GM20431 (cell line): ENCODE data around the gene IGF2BP2.
"Not testable (repeated sequence)": the region's sequence is repeated elsewhere in the genome, so short reads cannot be mapped to it uniquely, and the experiment has no call there.

ENCODE experiments used
- in situ Hi-C: fragments of 300-500 bp; cut with MseI, MboI; formaldehyde crosslinking; loops from one replicate; pipeline ENCODE4 v1.15.0; 2020; ENCODE audit warnings: low sequenced_read_pairs; ENCODE audit not compliant: unreplicated experiment

IGF2BP2 gene

DNA sequence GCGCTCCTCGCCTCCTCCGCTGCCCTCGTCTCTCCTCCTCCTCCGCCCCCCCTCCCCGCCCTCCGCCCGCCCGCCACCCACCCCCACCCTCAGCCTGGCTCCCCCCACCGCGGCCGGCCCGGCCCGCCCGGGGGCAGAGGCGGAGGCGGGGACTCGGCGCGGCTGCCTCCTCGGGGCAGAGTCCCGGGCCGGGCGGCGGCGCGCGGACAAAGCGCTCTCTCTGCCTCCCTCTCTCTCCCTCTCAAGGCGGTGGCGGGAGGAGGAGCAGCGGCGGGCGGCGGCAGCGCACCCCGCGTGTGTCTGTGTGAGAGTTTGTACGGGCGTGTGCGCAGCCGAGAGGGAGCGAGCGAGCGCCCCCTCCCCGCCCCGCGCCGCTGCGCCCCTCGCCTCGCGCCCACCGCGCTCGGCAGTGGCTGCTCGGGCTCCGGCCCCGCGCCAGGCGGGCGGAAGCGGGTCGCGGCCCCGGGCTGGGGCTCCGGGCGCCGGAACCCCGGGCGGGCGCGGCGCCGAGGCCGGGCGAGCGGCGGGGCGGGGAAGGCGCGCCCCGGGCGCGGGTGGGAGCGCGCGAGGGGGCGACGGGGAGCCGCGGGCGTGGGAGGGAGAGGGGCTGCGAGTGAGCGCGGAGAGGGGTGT is at the start of gene IGF2BP2:
Gene IGF2BP2, minus strand, starts transcription at position 37 of the 633 bp plus-strand sequence. CDS start 82 bp downstream, outside the sequence.
- in situ Hi-C loops: no loop called here

DNA sequence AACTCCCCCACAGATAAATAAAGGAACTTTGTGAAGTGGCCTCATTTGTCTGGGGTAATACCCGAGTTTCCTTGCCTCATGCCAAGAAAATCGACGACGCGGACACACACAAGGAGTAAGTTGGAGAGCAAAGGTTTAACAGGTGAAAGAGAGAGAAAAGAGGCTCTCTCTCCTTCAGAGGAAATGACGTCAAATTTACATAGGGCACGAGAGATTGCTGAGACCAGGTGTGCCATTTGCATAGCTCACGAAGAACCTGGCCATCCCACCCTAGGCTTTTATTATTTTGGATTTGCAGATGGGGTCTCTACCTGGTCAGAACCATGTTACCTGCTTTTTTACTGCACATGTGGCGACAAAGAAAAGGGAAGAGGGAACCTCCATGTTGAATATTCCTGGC is 49.3 kb upstream of the IGF2BP2 start:
- in situ Hi-C loops: no loop called here

DNA sequence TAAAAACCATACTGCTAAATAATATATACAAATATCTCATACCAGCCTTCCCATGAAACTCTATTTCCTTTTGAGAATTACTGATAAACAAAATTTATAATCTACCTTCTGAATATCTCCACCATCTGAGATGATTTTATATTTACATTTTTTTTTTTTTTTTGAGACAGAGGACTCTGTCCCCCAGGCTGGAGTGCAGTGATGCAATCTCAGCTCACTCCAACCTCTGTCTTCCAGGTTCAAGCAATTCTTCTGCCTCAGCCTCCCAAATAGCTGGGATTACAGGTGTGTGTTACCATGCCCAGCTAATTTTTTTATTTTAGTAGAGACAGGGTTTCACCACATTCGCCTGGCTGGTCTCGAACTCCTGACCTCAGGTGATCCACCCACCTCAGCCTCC is 42.8 kb upstream of the IGF2BP2 start:
- in situ Hi-C loops: no loop called here

DNA sequence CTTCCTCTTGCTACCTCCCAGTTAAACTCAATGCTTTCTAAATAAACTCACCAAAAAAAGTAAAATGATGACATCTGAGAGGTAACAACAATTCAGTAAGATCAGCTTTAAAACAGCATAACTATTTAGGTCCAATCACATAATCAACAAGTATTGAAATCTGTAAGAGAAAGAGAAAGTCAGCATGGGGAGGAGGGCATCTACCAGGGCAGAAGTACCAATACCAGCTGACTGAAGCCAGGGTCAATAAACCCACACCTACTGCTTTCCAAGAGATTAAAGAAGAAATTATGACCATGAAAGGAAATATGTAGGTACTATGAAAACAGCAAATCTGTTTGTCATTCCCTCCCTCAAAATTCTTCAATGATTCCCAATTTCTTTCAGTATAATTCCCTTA is 42.2 kb upstream of the IGF2BP2 start:
- in situ Hi-C loops: no loop called here

DNA sequence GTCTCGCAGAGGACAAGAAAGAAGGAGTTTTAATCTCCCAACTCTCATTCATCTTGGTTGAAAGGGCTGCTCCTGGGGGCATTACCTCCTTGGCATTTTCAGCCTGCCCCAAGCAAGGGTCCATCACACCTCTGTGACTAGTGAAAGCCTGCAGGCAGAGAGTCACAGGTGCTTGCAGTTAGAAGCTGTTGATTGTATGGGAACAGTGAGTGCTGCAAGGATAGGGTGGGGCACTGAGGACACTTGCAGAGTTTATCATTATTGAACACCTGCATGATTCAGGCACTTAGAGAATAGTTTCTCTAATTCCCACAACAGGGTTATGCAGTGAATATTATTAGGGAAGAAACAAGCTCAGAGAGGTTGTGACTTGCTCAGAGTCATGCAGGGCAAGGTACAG is 41.7 kb upstream of the IGF2BP2 start:
- in situ Hi-C loops: no loop called here

DNA sequence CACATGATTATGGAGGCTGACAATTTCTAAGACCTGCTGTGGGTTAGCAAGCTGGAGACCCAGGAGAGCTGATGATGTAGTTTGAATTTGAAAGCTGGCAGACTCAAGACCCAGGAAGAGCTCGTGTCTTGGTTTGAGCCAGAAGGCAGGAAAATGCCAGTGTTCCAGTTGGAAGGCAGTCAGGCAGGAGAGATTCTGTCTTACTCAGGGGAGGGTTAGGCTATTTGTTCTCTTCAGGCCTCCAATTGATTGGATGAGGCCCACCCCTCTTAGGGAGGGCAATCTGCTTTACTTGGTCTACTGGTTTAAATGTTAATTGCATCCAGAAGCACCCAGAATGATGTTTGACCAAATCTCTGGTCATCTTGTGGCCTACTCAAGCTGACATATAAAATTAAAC is 40.4 kb upstream of the IGF2BP2 start:
- in situ Hi-C loops: no loop called here

DNA sequence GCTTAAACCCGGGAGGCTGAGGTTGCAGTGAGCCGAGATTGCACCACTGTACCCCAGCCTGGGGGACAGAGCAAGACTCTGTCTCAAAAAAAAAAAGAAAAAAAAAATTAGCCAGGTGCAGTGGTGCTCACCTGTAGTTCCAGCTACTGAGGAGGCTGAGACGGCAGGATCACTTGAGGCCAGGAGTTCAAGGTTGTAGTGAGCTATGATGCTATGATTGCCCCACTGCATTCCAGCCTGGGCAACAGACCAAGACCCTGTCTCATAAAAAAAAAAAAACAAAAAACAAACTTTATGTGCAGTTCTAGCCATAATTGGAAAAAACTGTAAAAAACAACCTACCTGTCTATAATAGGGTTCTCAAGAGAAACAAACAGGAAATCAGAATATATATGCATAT is 39.9 kb upstream of the IGF2BP2 start:
- in situ Hi-C loops: no loop called here

DNA sequence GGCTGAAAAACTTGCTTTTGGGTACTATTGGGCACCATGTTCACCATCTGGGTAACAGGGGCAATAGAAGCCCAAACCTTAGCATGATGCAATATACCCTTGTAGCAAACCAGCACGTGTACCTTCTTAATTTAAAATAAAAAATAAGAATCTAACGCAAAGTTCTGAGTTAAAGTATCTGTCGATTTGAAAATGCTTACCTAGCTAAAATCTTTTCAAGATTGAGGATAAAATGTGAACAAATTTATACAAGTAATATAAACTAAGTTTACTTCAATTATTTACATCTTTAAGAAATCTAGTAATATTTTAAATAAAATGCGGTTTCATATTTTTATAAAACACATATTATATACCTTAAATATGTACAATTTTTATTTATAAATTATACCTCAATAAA is 38.1 kb upstream of the IGF2BP2 start:
- in situ Hi-C loops: no loop called here

DNA sequence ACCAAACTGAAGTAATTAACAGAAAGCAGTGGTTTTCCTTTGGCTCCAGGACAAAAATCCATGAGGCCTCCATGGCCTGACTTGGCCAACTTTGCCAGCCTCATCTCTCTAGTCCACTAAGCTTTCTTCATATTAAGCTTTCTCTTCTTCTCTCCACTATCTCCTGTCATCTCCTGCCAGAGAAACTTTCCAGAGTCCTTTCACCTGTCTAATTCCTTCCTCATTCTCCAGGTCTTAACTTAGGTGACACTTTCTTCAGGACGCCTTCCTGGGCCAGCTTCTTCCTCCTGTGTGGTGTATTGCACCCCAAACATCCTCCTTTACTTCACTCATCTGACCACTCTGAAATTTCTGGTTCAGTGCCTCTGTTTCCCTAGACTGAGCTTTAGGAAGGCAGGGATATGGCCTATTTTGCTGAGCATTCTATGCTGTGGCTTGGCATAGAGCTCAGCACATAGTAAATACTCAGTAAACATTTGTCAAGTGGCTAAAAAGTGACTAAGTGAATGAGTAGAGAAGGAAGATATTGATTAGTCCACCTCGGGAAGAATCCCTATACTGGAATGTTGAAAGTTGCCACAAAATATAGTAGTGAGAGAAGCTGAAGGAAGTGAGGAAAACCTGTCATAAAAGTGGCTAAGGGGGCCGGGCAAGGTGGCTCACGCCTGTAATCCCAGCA is 34.6 kb upstream of the IGF2BP2 start:
- in situ Hi-C loops: no loop called here

DNA sequence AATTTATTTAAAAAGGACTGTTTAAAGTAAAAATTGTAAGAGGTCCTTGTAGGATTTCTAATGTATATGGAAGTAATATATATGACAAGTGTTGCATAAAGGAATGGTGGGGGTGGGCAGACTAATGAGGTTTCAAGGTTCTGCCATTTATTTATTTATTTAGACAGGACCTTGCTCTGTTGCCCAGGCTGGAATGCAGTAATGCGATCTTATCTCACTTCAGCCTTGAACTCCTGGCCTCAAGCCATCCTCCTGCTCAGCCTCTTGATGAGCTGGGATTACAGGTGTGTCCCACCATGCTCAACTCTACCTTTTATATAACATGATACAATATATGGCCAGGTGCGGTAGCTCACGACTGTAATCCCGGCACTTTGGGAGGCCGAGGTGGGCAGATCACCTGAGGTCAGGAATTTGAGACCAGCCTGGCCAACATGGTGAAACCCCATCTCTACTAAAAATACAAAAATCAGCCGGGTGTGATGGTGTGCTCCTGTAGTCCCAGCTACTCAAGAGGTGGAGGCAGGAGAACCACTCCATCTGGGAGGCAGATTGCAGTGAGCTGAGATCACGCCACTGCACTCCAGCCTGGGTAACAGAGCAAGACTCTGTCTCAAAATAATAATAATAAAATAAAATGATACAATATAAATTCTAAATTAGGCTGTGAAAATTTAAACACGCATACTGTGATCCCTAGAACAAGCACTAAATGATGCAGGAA is 33.8 kb upstream of the IGF2BP2 start:
- in situ Hi-C loops: no loop called here

DNA sequence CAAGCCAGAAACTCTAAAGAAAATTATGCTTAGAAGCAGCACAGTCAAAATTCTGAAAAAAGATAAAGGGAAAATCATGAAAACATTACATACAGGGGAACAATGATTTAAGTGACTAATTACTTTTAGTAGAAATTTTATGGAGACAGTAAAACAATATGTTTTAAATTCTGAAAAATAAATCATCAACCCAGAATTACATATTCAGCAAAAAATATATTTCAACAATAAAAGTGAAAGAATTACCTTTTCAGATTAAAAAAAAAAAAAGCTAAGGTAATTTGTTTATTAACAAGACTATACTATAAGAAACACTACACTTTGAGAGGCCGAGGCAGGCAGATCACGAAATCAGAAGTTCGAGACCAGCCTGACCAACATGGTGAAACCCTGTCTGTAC is 32.4 kb upstream of the IGF2BP2 start:
- in situ Hi-C loops: no loop called here

DNA sequence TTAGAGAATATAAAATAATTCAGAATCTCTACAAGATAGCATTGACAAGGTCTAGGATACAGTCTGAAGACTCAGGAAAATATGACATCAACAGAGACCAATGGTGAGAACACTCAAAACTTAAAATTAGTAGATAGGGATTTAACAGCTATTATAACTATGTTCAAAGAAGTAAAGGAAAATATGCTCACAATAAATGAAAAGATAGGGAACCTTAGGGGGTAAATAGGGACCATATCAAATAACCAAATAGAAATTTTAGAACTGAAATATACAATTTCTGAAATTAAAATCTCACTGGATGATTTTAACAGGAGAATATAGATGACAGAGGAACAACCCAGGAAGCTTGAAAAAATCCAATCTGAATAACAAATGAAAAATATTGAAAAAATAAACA is 31.8 kb upstream of the IGF2BP2 start:
- in situ Hi-C loops: no loop called here

DNA sequence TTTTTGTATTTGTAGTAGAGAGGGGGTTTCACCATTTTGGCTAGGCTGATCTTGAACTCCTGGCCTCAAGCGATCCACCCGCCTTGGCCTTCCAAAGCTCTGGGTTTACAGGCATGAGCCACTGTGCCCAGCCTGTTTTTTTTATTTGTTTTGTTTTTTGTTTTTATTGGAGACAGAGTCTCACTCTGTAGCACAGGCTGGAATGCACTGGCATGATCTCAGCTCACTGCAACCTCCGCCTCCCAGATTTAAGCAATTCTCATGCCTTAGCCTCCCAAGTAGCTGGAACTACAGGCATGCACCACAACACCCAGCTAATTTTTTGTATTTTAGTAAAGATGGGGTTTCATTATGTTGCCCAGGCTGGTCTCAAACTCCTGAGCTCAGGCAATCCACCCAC is 28.9 kb upstream of the IGF2BP2 start:
- in situ Hi-C loops: not testable (repeated sequence)

DNA sequence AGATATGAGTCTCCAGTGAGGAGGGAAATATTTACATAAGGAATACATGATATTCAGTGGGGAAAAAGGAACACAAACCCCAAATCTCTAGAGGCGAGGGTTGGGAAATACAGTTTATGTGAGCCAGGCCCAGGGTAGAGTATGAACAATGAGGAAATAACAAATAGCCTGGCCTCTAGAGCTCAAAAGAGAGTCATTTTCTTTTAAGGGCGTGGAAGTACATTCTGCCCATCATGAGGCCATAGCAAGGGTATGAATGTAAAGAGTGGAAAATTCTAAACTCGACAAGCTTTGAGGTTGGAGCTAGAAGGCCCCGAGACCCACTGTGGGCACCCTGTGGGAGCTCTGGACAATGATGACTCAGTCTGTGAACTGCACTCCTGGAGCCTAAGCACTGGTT is 27.8 kb upstream of the IGF2BP2 start:
- in situ Hi-C loops: no loop called here

DNA sequence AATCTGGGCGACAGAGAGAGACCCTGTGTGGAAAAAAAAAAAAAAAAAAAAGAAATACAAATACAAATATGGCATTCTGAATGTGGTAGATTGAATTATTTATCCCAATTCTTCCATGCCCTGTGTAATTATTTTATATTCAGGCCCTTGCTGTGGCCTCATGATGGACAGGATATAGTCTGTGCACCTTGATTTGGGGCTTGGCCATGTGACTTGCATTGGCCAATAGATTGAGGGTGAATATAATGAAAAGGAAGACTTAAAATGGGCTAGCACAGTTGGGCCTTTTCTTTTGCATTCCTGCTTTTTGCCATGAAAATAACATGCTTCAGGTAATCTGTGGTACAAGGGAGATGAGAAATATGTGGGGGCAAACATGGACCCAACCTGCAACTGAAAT is 27.1 kb upstream of the IGF2BP2 start:
- in situ Hi-C loops: no loop called here

DNA sequence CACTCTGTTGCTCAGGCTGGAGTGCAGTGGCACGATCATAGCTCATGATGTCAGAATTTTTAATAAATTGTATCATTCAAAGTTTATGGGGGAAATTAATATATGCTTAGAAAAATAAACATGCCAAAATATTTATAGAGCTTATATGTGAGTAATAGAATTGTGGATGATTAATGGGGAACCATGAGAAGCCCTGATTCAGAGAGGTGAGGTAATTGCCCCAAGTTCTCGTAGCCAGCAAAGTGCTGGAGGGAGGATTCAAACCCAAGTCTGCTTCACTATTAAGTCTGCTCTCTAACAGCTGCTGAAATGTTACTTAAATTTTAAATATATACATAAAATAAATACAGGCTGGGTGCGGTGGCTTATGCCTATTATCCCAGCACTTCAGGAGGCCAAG is 26.2 kb upstream of the IGF2BP2 start:
- in situ Hi-C loops: no loop called here

DNA sequence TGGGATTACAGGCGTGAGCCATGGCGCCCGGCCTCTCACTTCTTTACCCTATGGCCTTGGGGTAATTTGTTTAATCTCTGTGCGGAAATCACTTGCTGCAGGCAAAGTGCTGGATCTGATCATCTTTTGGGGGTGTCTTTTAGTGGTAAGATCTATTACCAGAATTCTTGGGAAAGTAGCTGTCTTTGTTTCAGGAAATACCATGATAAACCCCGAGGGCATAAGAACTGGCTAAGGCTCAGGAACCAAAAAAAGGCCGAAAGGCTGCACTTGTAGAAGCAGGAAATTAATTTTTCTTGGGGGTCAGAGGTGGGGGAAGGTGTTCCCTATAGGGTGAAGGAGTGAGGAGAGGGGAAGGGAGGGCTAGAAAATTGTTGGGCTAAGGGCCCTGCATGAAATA is 22.7 kb upstream of the IGF2BP2 start:
- in situ Hi-C loops: no loop called here

DNA sequence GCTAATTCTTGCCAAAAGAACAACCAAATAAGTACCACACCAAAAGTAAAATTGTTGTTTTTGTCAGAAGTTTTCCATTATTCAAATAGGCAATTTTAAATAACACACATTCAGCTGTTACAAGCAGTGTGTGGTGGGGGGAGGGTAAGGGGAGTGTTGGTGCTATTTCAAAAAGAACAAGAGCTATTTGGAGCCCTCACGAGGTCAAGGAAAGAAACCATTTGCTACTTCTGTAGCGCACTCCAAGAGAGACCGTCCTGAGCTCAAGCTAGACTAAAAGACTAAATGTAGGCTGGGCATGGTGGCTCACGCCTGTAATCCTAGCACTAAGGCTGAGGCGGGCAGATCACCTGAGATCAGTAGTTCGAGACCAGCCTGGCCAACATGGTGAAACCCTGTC is 21.2 kb upstream of the IGF2BP2 start:
- in situ Hi-C loops: no loop called here

DNA sequence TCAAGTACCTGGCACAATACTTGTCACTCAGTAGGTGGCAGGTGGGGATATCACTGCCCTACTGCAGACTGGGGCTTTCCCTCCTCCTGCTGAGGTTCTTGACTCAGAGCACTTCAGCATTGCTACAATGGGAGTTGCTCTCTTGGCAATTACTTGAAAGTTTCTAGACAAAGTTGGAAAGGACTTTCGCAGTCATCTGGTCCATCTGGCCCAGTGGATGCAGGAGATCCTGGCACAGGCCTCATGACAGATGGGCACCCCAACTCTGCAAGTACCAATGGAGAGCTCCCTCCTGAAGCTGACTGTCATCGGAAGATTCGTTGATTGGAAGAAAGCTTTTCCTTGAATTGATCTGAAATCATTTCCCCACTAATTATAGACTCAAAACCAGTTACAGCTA is 19.2 kb upstream of the IGF2BP2 start:
- in situ Hi-C loops: no loop called here

DNA sequence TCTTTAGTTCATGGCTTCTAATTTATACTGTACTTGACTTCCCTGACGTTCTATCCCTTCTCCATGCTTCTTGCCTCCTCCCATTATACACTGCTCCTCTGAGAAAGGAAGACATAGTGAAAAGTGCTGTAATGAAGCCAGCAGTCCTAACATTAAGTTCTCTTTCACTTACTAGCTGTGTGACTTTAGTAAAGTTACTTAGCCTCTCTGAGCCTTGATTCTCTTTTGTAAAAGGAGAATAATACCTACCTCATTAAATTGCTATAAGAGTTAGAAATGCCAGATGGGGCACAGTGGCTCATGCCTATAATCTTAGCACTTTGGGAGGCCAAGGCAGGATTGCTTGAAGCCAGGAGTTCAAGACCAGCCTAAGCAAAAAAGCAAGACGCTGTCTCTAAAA is 18.8 kb upstream of the IGF2BP2 start:
- in situ Hi-C loops: no loop called here

DNA sequence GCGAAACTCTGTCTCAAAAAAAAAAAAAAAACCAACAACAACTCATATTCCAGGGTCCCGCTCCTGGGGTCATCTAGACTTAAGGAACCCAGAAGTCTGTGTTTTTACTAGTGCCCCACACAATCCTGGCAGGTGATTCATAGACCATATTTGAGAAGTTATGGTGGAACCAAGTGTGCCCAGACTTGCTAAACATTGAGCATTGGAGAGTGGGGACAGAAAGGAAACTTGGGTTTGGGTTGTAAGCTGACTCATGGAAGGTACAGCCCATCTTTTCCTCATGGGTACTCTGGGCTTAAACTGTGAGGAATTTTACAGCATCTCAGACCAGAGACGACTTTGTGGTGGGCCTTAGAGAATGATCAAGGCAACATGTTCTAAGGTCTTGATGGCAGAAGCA is 18.3 kb upstream of the IGF2BP2 start:
- in situ Hi-C loops: no loop called here

DNA sequence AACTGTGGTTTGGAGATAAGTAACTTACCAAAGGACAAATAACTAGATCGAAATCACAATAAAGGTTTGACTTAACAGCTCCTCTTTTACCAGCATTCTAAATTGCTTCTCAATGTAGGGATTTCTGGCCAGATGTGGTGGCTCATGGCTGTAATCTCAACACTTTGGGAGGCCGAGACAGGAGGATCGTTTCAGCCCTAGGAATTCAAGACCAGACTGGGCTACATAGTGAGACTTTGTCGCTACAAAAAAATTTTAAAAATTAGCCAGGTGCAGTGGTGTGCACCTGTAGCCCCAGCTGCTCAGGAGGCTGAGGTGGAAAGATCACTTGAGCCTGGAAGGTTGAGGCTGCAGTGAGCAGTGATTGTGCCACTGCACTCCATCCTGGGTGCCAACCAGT is 17.4 kb upstream of the IGF2BP2 start:
- in situ Hi-C loops: no loop called here
